Islet of Langerhans (tissue), 1 donor: Measurements from ENCODE around the gene AUNIP.

ENCODE experiments used
- FAIRE-seq: peaks from one replicate; lab custom pipeline; 2011; peaks lifted over from hg19 to GRCh38; lab: Jason Lieb, UNC

AUNIP gene

GRCh38 chr1:25826571-25826970 lies 32.7 kb downstream of the AUNIP start:
- FAIRE-seq = no peak

DNA sequence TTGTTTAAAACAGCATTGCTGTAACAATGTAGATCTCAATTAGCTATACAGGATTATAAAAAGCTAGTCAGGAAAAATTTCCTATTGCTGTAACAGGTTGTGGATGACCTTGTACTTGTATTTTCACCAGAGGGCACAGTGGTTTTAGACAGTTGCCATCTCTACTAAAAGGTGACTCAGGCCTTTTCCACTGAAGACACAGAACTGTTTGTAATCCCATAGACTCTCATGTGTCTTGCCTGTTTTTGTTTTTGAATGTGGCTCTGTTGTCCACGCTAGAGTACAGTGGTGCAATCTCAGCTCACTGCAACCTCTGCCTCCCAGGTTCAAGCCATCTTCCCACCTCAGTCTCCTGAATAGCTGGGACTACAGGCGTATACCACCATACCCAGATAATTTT lies 33.7 kb downstream of the AUNIP start:
- FAIRE-seq = no peak

GRCh38 chr1:25821630-25822091 lies 37.6 kb downstream of the AUNIP start:
- no peak for FAIRE-seq

DNA sequence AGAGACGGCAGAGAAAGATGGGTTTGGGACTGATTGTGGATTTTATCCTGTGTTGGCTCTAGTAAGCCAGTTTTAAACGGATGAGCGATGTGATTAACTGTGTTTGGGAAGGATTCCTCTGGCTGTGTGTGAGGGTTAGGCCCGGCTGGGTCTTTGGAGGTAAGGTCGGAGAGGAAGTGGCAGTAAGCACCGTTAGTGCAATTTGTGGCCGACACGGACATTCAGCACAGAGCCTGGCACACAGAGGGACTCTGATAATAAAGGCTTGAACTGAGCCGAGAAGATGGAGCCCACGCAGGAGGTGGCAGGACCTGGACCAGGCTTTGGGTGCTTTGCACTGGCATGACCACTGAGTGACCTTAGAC lies 38.2 kb downstream of the AUNIP start:
- FAIRE-seq = no peak

DNA sequence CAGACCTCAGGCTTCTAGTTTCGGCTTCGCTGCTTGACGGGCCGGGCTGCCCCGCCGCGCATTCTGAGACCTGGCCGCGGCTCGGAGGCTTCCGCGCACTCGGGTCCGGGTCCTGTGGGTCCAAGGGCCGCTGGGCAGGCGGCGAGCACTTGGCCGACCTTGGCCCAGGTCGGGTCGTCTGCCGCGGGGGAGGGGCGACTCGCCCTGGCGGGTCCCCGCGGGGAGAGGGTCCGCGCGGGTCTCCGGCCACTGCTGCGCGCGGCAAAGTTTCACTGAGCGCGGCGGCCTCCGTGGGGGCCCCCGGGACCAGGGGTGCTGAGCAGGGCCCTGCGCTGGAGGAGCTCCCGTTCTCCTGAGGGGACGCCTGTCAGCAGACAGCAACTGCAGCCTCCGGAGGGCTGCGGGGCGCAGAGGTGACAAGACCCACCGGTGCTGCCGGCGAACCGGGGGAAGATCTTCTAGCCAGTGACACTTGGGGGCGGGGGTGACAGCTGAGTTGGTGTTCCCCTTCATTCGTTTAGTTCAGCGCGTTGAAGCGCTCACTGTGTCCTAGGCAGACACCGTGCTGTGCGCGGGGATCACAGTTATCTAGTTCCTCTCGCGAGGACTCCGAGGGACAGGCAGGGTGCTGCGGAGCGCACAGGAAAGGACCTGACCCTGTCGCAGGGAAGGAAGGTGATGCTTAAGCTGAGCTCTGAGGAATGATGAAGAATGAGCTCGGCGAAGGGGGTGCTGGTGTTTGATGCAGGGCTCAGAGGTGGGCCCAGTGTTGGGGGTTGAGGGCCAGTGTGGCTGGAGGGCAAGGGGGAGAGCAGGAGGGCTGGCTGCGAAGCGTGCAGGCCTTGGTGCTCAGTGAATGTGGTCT lies 38.8 kb downstream of the AUNIP start:
- no peak for FAIRE-seq

- FAIRE-seq = no peak
Observed at GRCh38 chr1:25819491-25820246, 39.6 kb downstream of the AUNIP start, which contains the start of gene MTFR1L. MTFR1L (plus strand) TSS chr1:25819954; CDS start chr1:25823105, 3,151 bp downstream.

DNA sequence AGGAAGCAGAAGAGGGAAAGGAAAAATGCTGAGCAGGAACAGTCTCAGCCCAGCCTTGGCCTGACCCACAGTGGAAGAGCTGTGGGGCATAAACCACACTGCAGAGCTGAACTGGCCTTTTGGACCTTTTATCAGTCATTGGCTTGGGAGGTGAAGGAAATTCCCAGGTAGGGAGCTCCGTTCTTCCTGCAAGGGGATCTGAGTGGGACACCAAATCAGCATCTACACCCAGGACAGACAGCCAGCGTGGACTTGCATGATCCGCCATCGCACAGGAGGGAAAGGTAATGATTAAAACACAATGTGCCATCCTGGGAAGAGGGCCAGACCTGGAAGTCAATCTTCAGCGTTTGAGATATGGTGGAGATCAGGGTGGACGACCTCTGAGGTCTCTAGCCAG lies 40.7 kb downstream of the AUNIP start:
- no peak for FAIRE-seq

DNA sequence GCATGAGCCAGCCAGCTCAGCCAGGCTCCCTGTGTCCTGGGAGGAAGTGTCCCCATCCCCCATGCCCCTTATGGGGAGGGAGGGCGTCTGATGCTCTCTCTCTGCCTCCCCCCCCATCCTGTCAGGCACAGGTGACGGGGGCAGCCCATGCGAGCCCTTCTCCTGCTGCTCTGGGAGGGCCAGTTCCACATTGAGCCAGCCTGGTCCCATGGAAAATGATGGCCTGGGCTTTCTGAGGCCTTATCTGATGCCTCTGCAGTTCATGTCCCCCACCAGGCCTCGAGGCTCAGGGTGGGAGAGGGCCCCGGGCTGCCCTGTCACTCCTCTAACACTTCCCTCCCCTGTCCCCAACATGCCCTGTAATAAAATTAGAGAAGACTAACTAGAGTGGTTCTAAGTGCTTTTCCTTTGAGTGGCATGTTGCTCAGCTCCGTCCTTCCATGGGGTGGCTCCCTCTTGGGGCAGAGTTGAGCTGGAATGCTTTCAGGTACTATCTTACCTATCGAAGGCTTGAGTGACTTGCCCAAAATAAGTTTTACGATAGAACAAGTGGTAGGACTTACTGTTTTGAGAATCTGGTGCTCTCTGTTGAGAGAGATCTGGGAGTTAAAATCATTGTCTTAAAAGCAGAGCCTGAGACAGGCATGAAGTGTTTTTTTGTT lies 41.3 kb downstream of the AUNIP start:
- no peak for FAIRE-seq

- FAIRE-seq = no peak
Observed at GRCh38 chr1:25816112-25816718, 43.0 kb downstream of the AUNIP start.

DNA sequence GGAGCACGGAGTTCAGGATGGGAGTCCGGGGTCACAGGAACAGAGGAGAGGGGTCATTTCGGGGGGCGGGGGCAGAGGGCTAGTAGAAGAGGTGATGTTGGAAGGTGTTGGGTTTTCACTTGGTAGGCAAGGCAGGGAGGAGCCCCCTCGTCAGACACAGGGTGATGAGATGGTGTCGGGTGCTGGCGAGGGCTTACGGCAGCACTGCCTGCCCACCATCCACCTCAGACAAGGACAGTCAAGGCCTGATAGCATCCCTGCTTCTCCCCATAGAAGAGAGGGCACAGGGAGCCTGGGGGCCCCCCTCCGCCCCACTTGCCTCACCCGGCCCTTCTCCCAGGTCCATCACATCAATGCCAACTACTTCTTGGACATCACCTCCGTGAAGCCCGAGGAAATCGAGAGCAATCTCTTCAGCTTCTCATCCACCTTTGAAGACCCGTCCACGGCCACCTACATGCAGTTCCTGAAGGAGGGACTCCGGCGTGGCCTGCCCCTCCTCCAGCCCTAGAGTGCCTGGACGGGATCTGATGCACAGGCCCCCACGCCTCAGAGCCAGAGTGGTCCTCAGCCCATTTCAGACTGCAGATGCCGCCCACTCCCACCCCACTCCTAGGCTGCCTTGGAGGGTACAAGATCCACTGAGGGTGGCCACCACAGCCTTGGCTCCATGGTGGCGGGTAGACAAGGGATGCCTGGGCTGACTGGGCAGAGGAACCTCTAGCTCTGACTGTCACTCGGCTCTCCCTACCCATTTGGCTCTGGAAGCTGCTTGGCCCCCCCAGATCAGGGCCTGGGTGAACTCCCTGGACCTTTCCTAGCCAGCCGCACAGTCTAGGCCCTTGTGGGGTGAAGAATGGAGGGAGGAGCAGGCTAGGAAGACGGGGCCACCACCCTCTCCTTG lies 43.8 kb downstream of the AUNIP start:
- no peak for FAIRE-seq

GRCh38 chr1:25814549-25815087 lies 44.6 kb downstream of the AUNIP start:
- no peak for FAIRE-seq

- no peak for FAIRE-seq
Observed at GRCh38 chr1:25813734-25814471, 45.4 kb downstream of the AUNIP start.

- FAIRE-seq = no peak
Observed at GRCh38 chr1:25813071-25813733, 46.1 kb downstream of the AUNIP start.

DNA sequence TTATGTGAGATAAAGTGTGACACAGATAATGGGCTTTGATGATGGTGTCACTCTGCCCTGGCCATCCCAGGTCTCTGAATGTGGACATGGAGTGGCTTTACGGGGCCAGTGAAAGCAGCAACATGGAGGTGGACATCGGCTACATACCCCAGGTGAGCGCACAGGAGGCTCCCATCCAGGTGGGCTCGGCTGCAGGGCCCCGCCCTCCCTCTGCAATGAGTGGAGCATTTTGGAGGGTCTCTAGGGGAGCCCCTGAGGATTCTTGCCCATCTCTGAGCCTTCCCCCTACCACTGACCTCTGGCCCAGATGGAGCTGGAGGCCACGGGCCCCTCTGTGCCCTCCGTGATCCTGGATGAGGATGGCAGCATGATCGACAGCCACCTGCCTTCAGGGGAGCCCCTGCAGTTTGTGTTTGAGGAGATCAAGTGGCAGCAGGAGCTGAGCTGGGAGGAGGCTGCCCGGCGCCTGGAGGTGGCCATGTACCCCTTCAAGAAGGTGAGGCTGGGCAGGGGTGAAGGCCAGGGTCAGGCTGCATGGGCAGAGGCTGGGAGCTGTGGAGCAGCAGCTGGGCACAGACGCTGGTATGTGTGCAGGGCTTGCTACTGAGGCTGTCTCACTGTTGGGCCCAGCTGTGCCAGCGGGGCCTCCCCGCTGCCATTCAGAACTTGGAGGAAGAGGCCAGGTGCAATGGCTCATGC lies 47.7 kb downstream of the AUNIP start:
- FAIRE-seq = no peak

- FAIRE-seq = no peak
Observed at GRCh38 chr1:25810341-25811299, 48.6 kb downstream of the AUNIP start.

- no peak for FAIRE-seq
Observed at GRCh38 chr1:25809929-25810328, 49.3 kb downstream of the AUNIP start.

GRCh38 chr1:25809283-25809926 lies 49.9 kb downstream of the AUNIP start:
- FAIRE-seq = no peak
